Activated CD4-positive, CD25-positive, alpha-beta regulatory T cell (primary cell): Measurements from ENCODE around the gene MAPK11.

Experiments
- DNase-seq, 4 experiments: peaks; one replicate each; lab custom pipeline; 2025; lab: John Stamatoyannopoulos, UW

MAPK11 gene

DNA sequence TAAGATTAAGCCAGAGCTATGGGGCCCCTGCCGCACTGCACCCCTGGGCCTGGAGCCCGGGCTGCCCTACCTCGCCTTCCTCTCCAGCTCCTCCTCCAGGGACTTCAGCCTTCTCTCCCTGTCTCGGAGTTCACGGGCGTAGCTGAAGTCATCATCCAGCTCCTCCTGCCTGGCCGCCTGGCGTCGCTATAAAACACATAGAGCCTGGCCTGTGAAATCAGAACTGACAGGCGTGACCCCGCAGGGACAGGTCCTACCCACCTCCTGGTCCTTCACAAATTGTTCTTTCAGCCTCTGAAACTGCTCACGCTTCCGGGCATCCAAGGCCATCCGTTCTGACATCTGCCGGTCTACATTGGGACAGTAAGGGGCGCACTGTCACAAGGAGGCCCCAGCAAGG is 46.1 kb downstream of the MAPK11 start:
- no peak for DNase-seq

DNA sequence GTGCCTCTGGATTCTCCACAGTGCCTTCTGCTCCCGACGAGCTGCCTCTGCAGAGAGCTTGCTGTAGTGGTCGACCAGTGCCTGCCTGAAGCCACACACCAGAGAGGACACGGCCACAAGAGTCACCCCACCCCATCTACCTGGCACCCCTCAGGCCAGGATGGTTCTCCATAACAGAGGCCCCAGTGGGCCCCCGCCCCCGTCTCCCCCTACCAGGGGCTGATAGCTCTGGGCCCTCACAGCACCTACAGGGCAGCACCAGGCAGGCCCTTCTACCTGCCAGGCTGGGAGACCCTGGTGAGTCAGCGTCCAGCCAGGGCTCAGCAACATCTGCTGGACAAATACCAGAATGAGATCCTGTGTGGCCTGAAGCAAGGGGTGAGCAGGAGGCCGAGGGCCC is 47.7 kb downstream of the MAPK11 start:
- DNase-seq, result no peak

DNA sequence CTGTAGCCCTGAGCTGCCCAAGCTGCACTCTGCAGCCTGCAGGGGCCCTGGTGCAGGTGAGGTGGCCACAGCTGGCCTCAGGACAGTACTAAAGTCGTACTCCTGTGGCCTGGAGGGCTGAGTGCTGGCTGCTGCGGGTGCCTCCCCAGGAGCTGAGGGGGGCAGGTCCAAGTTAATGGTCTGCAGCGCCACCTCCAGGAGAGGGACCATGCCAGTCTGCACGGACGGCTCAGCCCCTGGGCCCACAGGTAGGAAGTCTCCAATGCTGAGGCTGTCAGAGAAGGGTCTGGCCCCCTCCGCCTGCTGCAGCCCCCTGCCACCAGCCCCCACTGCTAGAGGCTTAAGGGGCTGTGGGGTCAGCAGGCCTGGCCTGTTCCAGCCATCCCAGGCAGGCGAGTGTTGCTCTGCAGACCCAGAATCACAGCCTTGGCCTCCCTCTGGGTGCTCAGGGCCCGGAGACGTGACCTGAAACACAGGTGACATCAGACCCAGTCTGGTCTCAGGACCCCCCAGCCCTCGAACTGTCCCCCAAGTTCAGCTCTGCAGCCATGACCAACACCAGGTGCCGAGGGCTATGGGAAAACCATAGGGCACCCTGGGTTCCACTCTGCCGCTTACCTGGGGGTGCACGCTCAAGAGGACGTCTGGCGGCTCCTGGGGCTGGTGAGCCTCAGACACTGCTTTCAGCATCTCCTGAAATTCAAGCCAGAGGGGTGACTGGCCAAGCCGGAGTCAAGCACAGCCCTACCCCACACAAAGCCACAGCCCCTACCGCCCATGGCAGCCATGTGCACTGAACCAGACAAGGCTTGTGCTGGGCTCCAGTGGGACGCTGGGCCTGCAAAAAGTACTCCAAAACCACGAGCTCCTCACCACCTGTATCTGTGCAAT is 48.5 kb downstream of the MAPK11 start:
- no peak for DNase-seq

DNA sequence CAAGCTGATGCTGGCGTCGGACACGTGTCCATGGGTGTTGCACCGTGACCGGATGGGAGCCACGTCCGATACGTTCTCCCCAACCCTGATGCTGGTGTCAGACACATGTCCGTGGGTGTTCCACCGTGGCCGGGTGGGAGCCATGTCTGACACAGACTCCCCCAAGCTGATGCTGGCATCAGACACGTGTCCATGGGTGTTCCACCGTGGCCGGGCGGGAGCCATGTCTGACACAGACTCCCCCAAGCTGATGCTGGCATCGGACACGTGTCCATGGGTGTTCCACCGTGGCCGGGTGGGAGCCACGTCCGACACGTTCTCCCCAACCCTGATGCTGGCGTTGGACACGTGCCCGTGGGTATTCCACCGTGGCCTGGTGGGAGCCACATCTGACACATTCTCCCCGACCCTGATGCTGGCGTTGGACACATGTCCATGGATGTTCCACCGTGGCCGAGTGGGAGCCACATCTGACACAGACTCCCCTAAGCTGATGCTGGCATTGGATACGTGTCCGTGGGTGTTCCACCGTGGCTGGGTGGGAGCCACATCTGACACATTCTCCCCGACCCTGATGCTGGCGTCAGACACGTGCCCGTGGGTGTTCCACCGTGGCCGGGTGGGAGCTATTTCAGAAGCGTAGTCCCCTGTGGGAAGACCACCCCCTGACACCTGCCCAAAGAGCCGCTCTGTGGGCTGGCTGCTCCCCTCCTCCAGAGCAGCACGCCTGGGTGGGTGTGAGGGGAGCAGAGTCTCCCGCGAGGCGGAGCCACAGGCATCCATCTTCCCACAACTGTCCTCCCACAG is 49.4 kb downstream of the MAPK11 start:
- DNase-seq, result no peak

DNA sequence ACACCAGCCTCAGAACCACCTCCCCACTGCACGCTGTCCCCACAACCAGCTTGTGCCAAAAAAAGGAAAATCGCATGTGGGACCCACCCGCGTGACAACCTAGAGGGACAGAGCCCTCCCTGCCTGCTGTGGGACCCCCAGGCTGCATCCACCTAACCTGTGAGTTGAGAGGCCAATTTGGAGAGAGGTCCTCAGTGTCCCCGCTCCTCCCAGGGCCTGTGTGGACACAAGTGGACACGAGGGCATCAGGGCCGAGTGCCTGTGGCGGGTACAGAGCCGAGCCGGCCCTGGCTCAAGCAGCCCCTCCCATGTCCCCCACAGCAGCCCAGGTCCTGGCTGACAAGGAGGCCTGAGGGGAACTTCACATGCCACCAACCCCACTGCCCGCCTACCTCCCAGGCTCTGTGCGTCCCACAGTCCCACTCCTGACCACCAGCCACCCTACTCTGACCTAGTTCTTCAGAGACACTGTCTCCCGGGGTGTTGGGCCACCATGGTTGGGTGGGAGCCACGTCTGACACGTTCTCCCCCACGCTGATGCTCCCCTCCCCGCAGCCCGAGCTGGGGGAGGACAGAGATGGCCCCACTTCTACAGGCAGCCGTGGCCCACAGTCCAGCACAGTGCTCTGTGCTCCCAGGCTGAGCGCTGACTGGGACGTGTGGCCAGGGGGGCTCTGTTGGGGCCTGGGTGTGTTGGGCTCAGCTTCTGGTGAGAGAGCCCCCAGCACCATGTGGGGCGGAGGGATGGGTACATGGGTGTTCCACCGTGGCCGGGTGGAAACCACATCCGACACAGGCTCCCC is 50.2 kb downstream of the MAPK11 start:
- DNase-seq, result no peak

DNA sequence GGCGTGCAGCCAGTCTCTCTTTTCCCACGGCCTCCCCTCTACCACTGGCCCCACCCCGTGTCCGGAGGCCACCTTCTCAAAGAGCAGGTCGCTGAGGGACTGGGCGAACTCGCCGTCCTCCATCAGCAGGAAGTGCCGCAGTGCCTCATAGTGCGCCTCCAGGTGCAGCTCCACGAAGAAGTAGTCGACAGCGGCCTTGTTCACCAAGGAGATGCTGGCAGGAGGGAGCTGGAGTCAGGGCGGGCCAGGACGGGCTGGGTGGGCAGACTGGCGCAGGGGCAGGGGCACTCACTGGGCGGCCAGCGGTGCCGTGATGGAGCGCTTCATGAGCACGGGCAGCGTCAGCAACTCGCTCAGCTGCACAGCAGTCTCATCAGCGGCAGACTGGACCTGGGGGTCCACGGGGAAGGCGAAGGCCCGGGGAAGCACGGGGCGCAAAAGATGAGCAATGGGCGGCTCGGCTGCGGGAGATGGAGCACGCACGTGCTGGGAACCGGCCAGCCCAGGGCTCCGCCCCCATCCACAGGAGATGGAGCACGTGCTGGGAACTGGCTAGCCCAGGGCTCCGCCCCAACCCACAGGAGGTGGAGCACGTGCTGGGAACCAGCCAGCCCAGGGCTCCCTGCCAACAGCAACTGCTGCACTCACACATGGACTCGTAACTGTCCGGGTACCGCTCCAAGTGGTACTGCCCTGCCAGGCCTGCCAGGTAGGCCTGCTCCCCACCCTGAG is 51.0 kb downstream of the MAPK11 start:
- no peak for DNase-seq

DNA sequence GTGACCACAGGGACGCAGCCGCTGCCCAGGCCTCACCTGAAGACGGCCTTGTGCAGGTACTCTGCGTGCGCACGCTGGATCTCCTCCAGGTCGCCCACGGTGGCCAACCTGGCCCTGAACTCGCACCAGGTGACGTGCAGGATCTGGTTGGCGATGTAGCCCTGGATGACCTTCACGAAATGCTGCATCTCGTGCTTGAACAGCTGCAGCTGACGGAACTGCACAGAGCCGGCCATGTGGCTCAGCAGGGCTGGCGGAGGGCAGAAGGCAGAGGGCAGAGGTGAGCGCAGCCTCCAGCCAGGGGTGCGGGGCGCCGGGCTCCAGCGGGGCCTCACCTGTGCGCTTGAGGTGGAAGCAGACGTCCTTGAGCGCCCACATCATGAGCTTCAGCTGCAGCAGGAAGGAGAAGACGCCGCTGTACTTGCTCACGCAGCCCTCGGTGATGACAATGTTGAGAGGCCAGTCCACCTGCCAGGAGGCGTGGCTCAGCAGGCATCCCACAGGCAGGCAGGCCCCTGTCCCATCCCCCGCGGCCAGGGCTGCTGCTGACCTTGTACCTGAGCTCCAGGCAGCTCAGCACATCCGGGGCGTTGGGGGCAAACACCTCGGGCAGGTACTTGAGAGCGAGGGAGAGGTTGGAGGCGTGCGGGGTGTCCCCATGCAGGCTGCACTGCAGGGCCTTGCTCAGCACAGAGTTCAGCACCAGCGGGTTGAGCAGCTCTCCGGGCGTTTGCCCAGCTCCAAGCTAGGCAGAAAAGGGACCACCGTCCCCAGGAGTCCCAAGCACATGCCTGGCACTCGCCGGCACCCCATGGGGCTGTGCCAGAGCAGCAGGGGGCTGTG is 51.8 kb downstream of the MAPK11 start:
- no peak for DNase-seq

DNA sequence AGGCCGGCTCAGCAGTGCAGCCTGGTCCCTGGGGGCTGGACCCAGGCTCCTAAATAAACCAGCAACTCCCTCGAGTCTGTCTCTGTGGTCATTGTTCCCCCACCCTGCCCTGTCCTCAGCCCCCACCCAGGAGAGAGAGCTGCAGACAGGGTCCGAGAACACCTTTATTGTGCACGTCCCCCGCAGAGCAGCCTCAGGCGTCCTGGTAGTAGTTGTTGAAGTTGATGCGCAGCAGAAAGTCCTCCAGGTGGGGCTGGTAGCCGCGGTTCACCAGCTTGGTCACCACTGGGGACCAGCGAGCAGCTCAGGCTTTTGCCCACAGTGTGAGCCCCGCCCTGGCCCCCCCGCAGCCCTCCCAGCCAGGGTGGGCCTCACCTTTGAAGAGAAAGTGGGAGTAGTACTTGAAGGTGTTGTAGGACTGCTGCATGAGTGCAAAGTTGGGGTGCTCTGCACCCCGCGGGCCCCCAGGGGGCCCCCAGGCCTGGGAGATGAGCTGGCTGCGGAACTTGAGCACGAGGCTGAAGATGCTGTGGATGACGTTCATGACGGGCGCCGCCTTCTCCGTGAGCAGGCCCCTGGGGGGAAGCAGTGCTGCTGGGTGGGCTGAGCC is 52.5 kb downstream of the MAPK11 start:
- no peak for DNase-seq

DNA sequence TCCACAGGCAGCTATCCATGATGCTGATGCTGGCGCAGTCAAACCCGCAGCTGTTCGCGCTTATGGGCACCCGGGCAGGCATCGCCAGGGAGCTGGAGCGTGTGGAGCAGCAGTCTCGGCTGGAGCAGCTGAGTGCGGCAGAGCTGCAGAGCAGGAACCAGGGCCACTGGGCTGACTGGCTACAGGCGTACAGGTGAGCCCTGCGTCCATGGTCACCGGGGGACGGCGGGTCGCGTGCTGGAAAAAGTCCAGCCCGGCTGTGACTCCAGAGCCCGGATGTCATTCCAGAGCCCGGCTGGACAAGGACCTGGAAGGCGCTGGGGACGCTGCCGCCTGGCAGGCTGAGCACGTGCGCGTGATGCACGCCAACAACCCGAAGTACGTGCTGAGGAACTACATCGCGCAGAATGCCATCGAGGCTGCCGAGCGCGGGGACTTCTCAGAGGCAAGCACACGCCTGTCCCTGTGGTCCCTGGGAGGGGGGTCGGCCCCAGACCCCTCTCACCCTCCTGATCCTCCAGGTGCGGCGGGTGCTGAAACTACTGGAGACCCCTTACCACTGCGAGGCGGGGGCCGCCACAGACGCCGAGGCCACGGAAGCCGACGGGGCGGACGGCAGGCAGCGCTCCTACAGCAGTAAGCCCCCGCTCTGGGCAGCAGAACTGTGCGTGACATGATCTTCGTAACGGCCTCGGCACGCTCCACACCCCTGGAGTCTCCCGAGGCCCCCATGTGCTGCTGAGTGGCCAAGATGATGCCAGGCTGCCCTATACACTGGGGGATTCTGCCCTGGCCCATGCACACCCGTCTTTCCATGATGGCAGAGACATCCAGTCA is 53.3 kb downstream of the MAPK11 start:
- no peak for DNase-seq

DNA sequence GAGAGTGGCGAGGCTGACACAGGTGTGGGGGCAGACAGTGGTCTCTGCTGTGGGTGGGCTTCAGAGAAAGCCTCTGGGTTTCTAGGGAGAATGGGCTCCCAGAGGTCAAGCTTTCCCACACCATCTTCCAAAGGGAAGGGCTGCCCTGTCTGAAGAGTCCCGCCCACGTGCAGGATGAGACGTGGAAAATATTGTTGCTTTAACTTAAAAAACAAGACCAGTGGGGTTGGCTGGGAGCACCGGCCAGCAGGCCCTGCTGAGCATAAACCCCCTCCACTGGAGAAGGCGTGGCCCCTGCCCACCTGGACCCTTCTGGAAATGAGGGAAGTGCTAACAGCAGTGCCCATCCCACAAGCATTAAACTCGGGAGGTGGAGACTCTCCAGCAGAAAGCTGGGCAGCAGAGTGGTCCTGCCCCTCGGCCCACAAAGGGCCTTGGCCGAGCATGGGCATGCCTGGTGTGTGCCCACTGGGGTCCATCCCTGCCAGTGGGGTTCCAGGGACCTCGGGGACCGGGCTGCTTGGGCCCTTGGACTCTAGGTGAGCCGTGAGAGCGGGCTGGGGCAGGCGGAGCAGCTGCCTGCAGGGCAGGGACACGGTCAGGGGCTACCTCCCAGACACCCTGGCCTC is 54.0 kb downstream of the MAPK11 start:
- no peak for DNase-seq

DNA sequence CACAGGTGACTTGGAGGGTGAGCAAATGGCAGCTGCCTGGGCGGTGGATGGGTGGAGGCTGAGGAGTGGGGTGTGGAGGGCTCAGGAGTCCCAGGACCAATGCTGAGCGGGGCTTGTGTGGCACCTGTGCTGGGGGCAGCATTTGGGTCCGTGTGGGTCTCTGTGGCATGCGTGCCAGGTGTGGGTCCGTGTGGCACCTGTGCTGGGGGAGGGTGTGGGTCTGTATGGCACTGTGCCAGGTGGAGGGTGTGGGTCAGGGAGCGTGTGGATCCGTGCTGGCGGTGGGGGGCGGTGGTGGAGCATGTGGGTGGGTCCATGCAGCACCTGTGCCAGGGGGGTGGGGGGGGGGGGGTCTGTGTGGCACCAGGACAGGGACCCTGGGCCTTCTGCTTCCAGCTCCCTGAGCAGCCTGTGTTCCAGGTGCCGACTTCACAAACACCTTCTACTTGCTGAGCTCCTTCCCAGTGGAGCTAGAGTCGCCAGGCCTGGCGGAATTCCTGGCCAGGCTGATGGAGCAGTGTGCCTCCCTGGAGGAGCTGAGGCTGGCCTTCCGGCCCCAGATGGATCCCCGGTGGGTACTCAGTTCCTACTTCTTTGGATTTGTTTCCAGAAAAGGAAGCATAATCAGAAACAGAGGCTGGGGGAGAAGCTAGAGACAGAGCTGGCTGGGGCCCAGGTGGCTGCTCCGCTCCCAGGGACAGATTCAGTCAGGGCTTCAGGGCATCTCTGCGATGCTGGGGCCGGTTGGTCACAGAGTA is 54.7 kb downstream of the MAPK11 start:
- no peak for DNase-seq
